ENCODE measurements around the gene RALGPS1.

GRCh38 chr9:127229691-127230417 lies 315.3 kb downstream of the RALGPS1 start:
- TF ChIP-seq EZH2 (IDR thresholded peaks at IDR 0.05; ENCODE audit: borderline replicate concordance, insufficient read depth, low read depth, low read length, poor library complexity, severe bottlenecking), result no peak
- no peak for TF ChIP-seq CTCF (IDR thresholded peaks at IDR 0.05)

Data from B cell (primary cell).